Skeletal muscle satellite cell (primary cell): ENCODE measurements around the gene CHST9.

Source experiments
- H3K27me3 ChIP-seq: 2 replicates; pipeline ENCODE4 v1.7.0; 2013; ENCODE audit warnings: low read length; ENCODE audit not compliant: control insufficient read depth, insufficient read depth
- H3K36me3 ChIP-seq: 2 replicates; pipeline ENCODE4 v1.7.0; 2013; ENCODE audit warnings: mild to moderate bottlenecking, control low read depth, low read length; ENCODE audit not compliant: insufficient read depth
- H3K4me1 ChIP-seq: 2 replicates; pipeline ENCODE4 v1.7.0; 2013; ENCODE audit warnings: low read length; ENCODE audit not compliant: control insufficient read depth, insufficient read depth
- H3K4me2 ChIP-seq: 2 replicates; pipeline ENCODE4 v1.7.0; 2013; ENCODE audit warnings: mild to moderate bottlenecking, low read length
- H3K4me3 ChIP-seq: 2 replicates; pipeline ENCODE4 v1.7.0; 2013; ENCODE audit warnings: low read length
- H3K9ac ChIP-seq: 2 replicates; pipeline ENCODE4 v1.7.0; 2013; ENCODE audit warnings: mild to moderate bottlenecking, low read depth, low read length, moderate library complexity
- H3K9me3 ChIP-seq: replicated peaks from 2 replicates; pipeline ENCODE4 v1.7.0; 2013; ENCODE audit warnings: mild to moderate bottlenecking, control low read depth, low read length

The CHST9 gene

GRCh38 chr18:26925313-26925712 lies 259.8 kb downstream of the CHST9 start:
- no peak overlapping the region for H3K4me2 ChIP-seq
- no peaks in the 10 kb centered on the region for H3K9me3 ChIP-seq
- no peak overlapping the region for H3K9ac ChIP-seq
- H3K36me3 ChIP-seq: no peaks in the 10 kb centered on the region
- H3K4me1 ChIP-seq: no peaks in the 10 kb centered on the region
- H3K4me3 ChIP-seq: no peak overlapping the region
- no peaks in the 10 kb centered on the region for H3K27me3 ChIP-seq

- H3K36me3 ChIP-seq: no peaks in the 10 kb centered on the region
- no peak overlapping the region for H3K4me2 ChIP-seq
- H3K27me3 ChIP-seq: no peaks in the 10 kb centered on the region
- no peak overlapping the region for H3K4me3 ChIP-seq
- H3K4me1 ChIP-seq: no peaks in the 10 kb centered on the region
- no peak overlapping the region for H3K9ac ChIP-seq
- H3K9me3 ChIP-seq: no peaks in the 10 kb centered on the region
These were observed 262.8 kb downstream of the CHST9 start for GRCh38 chr18:26922313-26922712.

GRCh38 chr18:26920644-26921043 lies 264.5 kb downstream of the CHST9 start:
- Histone ChIP-seq H3K4me1 (no peaks in the 10 kb centered on the region), H3K36me3 (no peaks in the 10 kb centered on the region), H3K9ac (no peak overlapping the region), H3K27me3 (no peaks in the 10 kb centered on the region), H3K4me2 (no peak overlapping the region), H3K9me3 (no peaks in the 10 kb centered on the region), H3K4me3 (no peak overlapping the region)

- no peak overlapping the region for H3K4me2 ChIP-seq
- no peaks in the 10 kb centered on the region for H3K9me3 ChIP-seq
- no peak overlapping the region for H3K9ac ChIP-seq
- H3K4me1 ChIP-seq: no peaks in the 10 kb centered on the region
- no peaks in the 10 kb centered on the region for H3K27me3 ChIP-seq
- no peaks in the 10 kb centered on the region for H3K36me3 ChIP-seq
- H3K4me3 ChIP-seq: no peak overlapping the region
These were observed 265.5 kb downstream of the CHST9 start for GRCh38 chr18:26919627-26920026.

- H3K9me3 ChIP-seq: no peaks in the 10 kb centered on the region
- no peaks in the 10 kb centered on the region for H3K4me1 ChIP-seq
- H3K4me2 ChIP-seq: no peak overlapping the region
- no peaks in the 10 kb centered on the region for H3K27me3 ChIP-seq
- no peak overlapping the region for H3K4me3 ChIP-seq
- no peaks in the 10 kb centered on the region for H3K36me3 ChIP-seq
- no peak overlapping the region for H3K9ac ChIP-seq
These were observed 265.9 kb downstream of the CHST9 start for GRCh38 chr18:26919201-26919600.

- Histone ChIP-seq H3K4me1 (no peaks in the 10 kb centered on the region), H3K9me3 (no peaks in the 10 kb centered on the region), H3K9ac (no peak overlapping the region), H3K4me2 (no peak overlapping the region), H3K27me3 (no peaks in the 10 kb centered on the region), H3K36me3 (no peaks in the 10 kb centered on the region), H3K4me3 (no peak overlapping the region)
These were observed 273.3 kb downstream of the CHST9 start for GRCh38 chr18:26911840-26912239.

- H3K9ac ChIP-seq: no peak overlapping the region
- H3K4me3 ChIP-seq: no peak overlapping the region
- H3K4me1 ChIP-seq: no peaks in the 10 kb centered on the region
- no peaks in the 10 kb centered on the region for H3K9me3 ChIP-seq
- no peaks in the 10 kb centered on the region for H3K36me3 ChIP-seq
- H3K4me2 ChIP-seq: no peak overlapping the region
- no peaks in the 10 kb centered on the region for H3K27me3 ChIP-seq
These were observed 275.4 kb downstream of the CHST9 start for GRCh38 chr18:26909599-26910290.

GRCh38 chr18:26908906-26909305 lies 276.2 kb downstream of the CHST9 start:
- no peak overlapping the region for H3K9ac ChIP-seq
- no peaks in the 10 kb centered on the region for H3K4me1 ChIP-seq
- H3K4me2 ChIP-seq: no peak overlapping the region
- H3K4me3 ChIP-seq: no peak overlapping the region
- no peaks in the 10 kb centered on the region for H3K36me3 ChIP-seq
- H3K9me3 ChIP-seq: no peaks in the 10 kb centered on the region
- H3K27me3 ChIP-seq: no peaks in the 10 kb centered on the region

- no peaks in the 10 kb centered on the region for H3K36me3 ChIP-seq
- H3K4me3 ChIP-seq: no peak overlapping the region
- H3K27me3 ChIP-seq: no peaks in the 10 kb centered on the region
- H3K9me3 ChIP-seq: no peaks in the 10 kb centered on the region
- no peak overlapping the region for H3K9ac ChIP-seq
- no peaks in the 10 kb centered on the region for H3K4me1 ChIP-seq
- no peak overlapping the region for H3K4me2 ChIP-seq
These were observed 282.8 kb downstream of the CHST9 start for GRCh38 chr18:26902291-26902690.

GRCh38 chr18:26901020-26901419 lies 284.1 kb downstream of the CHST9 start:
- H3K36me3 ChIP-seq: no peaks in the 10 kb centered on the region
- no peaks in the 10 kb centered on the region for H3K4me1 ChIP-seq
- no peak overlapping the region for H3K4me3 ChIP-seq
- H3K4me2 ChIP-seq: no peak overlapping the region
- no peaks in the 10 kb centered on the region for H3K9me3 ChIP-seq
- H3K9ac ChIP-seq: no peak overlapping the region
- H3K27me3 ChIP-seq: no peaks in the 10 kb centered on the region

- Histone ChIP-seq H3K36me3 (no peaks in the 10 kb centered on the region), H3K4me1 (no peaks in the 10 kb centered on the region), H3K4me2 (no peak overlapping the region), H3K27me3 (no peaks in the 10 kb centered on the region), H3K4me3 (no peak overlapping the region), H3K9me3 (no peaks in the 10 kb centered on the region), H3K9ac (no peak overlapping the region)
These were observed 290.7 kb downstream of the CHST9 start for GRCh38 chr18:26894426-26894825.

GRCh38 chr18:26893996-26894395 lies 291.1 kb downstream of the CHST9 start:
- H3K9ac ChIP-seq: no peak overlapping the region
- no peaks in the 10 kb centered on the region for H3K9me3 ChIP-seq
- no peak overlapping the region for H3K4me2 ChIP-seq
- H3K27me3 ChIP-seq: no peaks in the 10 kb centered on the region
- H3K4me1 ChIP-seq: no peaks in the 10 kb centered on the region
- no peaks in the 10 kb centered on the region for H3K36me3 ChIP-seq
- no peak overlapping the region for H3K4me3 ChIP-seq
